Fibroblast of skin of left quadriceps (primary cell): ENCODE measurements around the gene TBX3.

Experiments
- DNase-seq, 2 experiments: peaks; one replicate each; pipeline ENCODE4 v3.0.0-alpha.2; 2013; ENCODE audit warnings: low read depth in 2 of 2

TBX3 gene

DNA sequence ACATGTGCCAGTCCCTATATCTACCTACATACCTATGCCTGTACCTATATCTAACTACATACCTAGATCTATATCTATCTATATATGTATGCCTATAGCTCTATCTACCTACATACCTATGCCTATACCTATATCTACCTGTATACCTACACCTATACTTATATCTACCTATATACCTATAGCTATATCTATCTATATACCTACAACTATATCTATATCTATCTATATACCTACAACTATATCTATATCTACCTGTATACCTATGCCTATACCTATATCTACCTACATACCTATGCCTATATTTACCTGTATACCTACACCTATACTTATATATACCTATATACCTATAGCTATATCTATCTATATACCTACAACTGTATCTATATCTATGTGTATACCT lies 56.6 kb downstream of the TBX3 start:
- no peak for DNase-seq

DNA sequence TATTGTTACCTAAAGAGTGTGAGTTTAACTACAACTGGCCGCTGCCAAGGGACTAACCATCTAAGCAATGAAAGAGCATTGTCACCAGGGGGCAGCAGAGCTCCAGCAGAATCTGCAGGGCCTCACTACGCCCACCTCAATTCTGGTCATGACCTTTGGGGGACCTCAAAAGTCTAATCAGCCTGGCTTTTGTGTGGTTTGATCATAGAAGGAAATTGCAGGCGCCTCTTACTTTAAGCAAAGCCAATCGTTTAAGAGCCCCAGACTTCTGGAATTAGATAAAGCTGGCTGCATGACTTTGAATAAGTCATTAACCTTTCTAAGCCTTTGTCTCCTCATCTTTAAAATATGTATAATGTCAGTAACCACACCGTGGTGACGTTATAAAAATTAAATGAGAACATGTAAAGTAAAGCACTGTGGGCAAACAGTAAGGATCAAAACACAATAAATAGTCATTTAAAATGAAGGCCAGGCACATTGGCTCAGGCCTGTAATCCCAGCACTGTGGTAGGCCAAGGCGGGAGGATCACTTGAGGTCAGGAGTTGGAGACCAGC lies 58.6 kb downstream of the TBX3 start:
- peak; percentile 20 to 35 for DNase-seq

DNA sequence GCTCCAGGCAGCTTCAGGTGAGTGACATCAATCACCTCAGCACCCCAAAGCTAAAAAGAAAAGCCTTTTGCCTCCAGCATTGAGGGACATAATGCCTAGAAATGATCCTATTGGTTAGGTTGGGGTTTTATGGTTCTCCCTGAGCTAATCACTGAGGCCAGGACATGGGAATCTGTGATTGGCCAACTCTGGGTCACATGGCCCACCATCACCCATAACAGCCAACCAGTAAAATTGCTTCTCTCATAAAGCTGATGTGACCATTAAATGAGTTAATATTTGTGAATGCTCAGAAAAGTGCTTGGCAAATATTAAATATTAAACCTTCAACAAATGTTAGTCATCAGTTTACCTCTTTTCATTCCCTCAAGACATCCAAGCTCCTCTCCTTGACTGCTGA lies 60.2 kb downstream of the TBX3 start:
- DNase-seq: no peak
